CD14-positive monocyte (primary cell): ENCODE data around the gene HAPLN2. TPM values are rescaled to one million over a fixed set of nuclear protein-coding genes. Genes with fewer than 3 reads are reported as not detected.

ENCODE experiments used
- DNase-seq, 3 donors: peaks; one replicate each; pipeline ENCODE4 v3.0.0-alpha.2; 2011 to 2022
- H2AFZ ChIP-seq: 2 replicates; pipeline ENCODE4 v1.6.0; 2012; ENCODE audit warnings: mild to moderate bottlenecking, low read depth, low read length, inconsistent platforms; ENCODE audit not compliant: insufficient read depth, poor library complexity, severe bottlenecking
- H3K27ac ChIP-seq, 2 donors: 1 replicate in 1 of 2; 2 replicates in 1 of 2; pipeline ENCODE4 v1.5.1; 2012 to 2013; ENCODE audit warnings: low read length in 2 of 2, control low read depth in 1 of 2, inconsistent platforms in 1 of 2, low read depth in 1 of 2, mild to moderate bottlenecking in 1 of 2
- H3K27me3 ChIP-seq, 2 donors: one replicate each; pipeline versions ENCODE4 v1.6.0 to v1.6.1; 2011 to 2013; ENCODE audit warnings: low read length in 2 of 2; ENCODE audit not compliant: control insufficient read depth in 2 of 2, insufficient read depth in 2 of 2
- H3K36me3 ChIP-seq, 2 donors: replicated peaks in 1 of 2; 1 replicate in 1 of 2; 2 replicates in 1 of 2; pipeline versions ENCODE4 v1.5.1 to v1.6.1; 2012 to 2013; ENCODE audit warnings: low read length in 2 of 2, control low read depth in 1 of 2, inconsistent platforms in 1 of 2, mild to moderate bottlenecking in 1 of 2; ENCODE audit not compliant: insufficient read depth in 2 of 2, control insufficient read depth in 1 of 2
- H3K4me1 ChIP-seq, 2 donors: 1 replicate in 1 of 2; 2 replicates in 1 of 2; pipeline versions ENCODE4 v1.5.1 to v1.6.1; 2012 to 2013; ENCODE audit warnings: low read length in 2 of 2, control low read depth in 1 of 2, inconsistent platforms in 1 of 2, mild to moderate bottlenecking in 1 of 2, moderate library complexity in 1 of 2; ENCODE audit not compliant: insufficient read depth in 2 of 2, control insufficient read depth in 1 of 2
- H3K4me2 ChIP-seq: replicated peaks from 2 replicates; pipeline ENCODE3; 2012; ENCODE audit warnings: low read length, moderate library complexity, mild to moderate bottlenecking; ENCODE audit not compliant: poor library complexity, severe bottlenecking; ENCODE audit errors: extremely low read depth
- H3K4me3 ChIP-seq, 3 experiments: fragments of 200-600 bp in 1 of 3; sonication (generic) in 1 of 3; replicated peaks in 1 of 3; 1 replicate in 2 of 3; 2 replicates in 1 of 3; pipeline ENCODE4 v1.5.1; 2011 to 2013; ENCODE audit warnings: low read length in 3 of 3, mild to moderate bottlenecking in 3 of 3, control low read depth in 2 of 3, low read depth in 2 of 3, inconsistent platforms in 1 of 3, moderate library complexity in 1 of 3
- H3K79me2 ChIP-seq: 2 replicates; pipeline ENCODE4 v1.6.0; 2012; ENCODE audit warnings: mild to moderate bottlenecking, control low read depth, inconsistent platforms, low read length, moderate library complexity; ENCODE audit not compliant: insufficient read depth
- H3K9ac ChIP-seq: 2 replicates; pipeline ENCODE4 v1.6.0; 2017; ENCODE audit warnings: low read length, mild to moderate bottlenecking; ENCODE audit not compliant: insufficient read depth, poor library complexity, severe bottlenecking
- H3K9me3 ChIP-seq, 2 donors: replicated peaks in 1 of 2; 1 replicate in 1 of 2; 2 replicates in 1 of 2; pipeline versions ENCODE4 v1.5.1 to v1.6.1; 2012 to 2013; ENCODE audit warnings: low read length in 2 of 2, control low read depth in 1 of 2; ENCODE audit not compliant: control insufficient read depth in 1 of 2, insufficient read depth in 1 of 2
- H4K20me1 ChIP-seq: 2 replicates; pipeline ENCODE4 v1.6.0; 2012; ENCODE audit warnings: mild to moderate bottlenecking, low read length, control low read depth, moderate library complexity; ENCODE audit not compliant: insufficient read depth
- H3K27ac Mint-ChIP-seq, 7 donors: one replicate each; pipeline ENCODE4 v1.8.0; 2020; ENCODE audit warnings: mild to moderate bottlenecking in 7 of 7, mixed read lengths in 7 of 7, moderate library complexity in 6 of 7, inconsistent platforms in 2 of 7
- H3K27me3 Mint-ChIP-seq, 3 donors: one replicate each; pipeline ENCODE4 v1.8.0; 2021 to 2022; ENCODE audit warnings: low read depth in 3 of 3, mild to moderate bottlenecking in 3 of 3, mixed read lengths in 3 of 3, moderate library complexity in 3 of 3, inconsistent platforms in 1 of 3
- H3K36me3 Mint-ChIP-seq, 2 donors: one replicate each; pipeline ENCODE4 v1.8.0; 2020; ENCODE audit warnings: mixed read lengths in 2 of 2, inconsistent platforms in 1 of 2, mild to moderate bottlenecking in 1 of 2
- H3K4me1 Mint-ChIP-seq: one replicate; pipeline ENCODE4 v1.8.0; 2020; ENCODE audit warnings: mild to moderate bottlenecking, mixed read lengths
- H3K4me3 Mint-ChIP-seq, 2 donors: one replicate each; pipeline ENCODE4 v1.8.0; 2020; ENCODE audit warnings: mild to moderate bottlenecking in 2 of 2, mixed read lengths in 2 of 2, moderate library complexity in 1 of 2
- H3K9me3 Mint-ChIP-seq, 7 donors: one replicate each; pipeline ENCODE4 v1.8.0; 2020 to 2022; ENCODE audit warnings: mixed read lengths in 7 of 7, mild to moderate bottlenecking in 6 of 7, moderate library complexity in 6 of 7, inconsistent platforms in 2 of 7
- WGBS: methylation state at CpG from one replicate; pipeline ENCODE4 v1.1.5; 2013; ENCODE audit warnings: missing lambda C conversion rate; ENCODE audit not compliant: insufficient coverage; 5-methylcytosine and 5-hydroxymethylcytosine counted together
- intact Hi-C, 2 donors: fragments of 100-400 bp; cut with micrococcal nuclease; formaldehyde crosslinking; loops; one replicate each; pipeline versions ENCODE4 v1.15.0 to v1.15.1; 2023
- polyA plus RNA-seq, 3 donors: library from polyadenylated mRNA; depleted of rRNA in 1 of 3; unstranded in 2 of 3; stranded (reverse) in 1 of 3; fragments of 300-500 nt in 2 of 3; fragments of >200 nt in 1 of 3; fragmentation: Illumina TruSeq in 2 of 3; gene quantifications; 1 replicate in 2 of 3; 2 replicates in 1 of 3; pipeline ENCODE4 v1.2.3, GENCODE V29; 2012 to 2021
- TF ChIP-seq, protein P1 (sequence below): fragments of 200-600 bp; IDR thresholded peaks from one replicate; pipeline ENCODE4 v1.8.0; 2022; ENCODE audit warnings: antibody characterized with exemption, mild to moderate bottlenecking

The HAPLN2 gene
- polyA plus RNA-seq, 3 donors = not detected

- Mint-ChIP-seq H3K27me3 (peaks cover 87 to 98% (median 91%) of the 10 kb centered on the region in 3 donors), H3K27ac (no peak overlapping the region), H3K4me1 (peaks cover 8% of the 10 kb centered on the region), H3K9me3 (peaks cover 0 to 12% (median 3%) of the 10 kb centered on the region in 7 donors), H3K36me3 (peaks cover 3 to 4% of the 10 kb centered on the region in 2 donors), H3K4me3 (peak overlapping the region in 1 of 2 donors; percentile 68)
- DNase-seq = no peak
- Histone ChIP-seq H3K4me1 (peaks cover 0 to 4% of the 10 kb centered on the region in 2 donors), H4K20me1 (no peaks in the 10 kb centered on the region), H3K9ac (no peak overlapping the region), H2AFZ (no peak overlapping the region), H3K4me2 (no peak overlapping the region), H3K79me2 (no peaks in the 10 kb centered on the region), H3K27ac (no peak overlapping the region), H3K9me3 (peaks cover 0 to 26% of the 10 kb centered on the region in 2 donors), H3K27me3 (peaks cover 44 to 99% of the 10 kb centered on the region in 2 donors), H3K36me3 (no peaks in the 10 kb centered on the region), H3K4me3 (no peak overlapping the region)
- intact Hi-C loops = no loop called here
- TF ChIP-seq, protein P1, sequence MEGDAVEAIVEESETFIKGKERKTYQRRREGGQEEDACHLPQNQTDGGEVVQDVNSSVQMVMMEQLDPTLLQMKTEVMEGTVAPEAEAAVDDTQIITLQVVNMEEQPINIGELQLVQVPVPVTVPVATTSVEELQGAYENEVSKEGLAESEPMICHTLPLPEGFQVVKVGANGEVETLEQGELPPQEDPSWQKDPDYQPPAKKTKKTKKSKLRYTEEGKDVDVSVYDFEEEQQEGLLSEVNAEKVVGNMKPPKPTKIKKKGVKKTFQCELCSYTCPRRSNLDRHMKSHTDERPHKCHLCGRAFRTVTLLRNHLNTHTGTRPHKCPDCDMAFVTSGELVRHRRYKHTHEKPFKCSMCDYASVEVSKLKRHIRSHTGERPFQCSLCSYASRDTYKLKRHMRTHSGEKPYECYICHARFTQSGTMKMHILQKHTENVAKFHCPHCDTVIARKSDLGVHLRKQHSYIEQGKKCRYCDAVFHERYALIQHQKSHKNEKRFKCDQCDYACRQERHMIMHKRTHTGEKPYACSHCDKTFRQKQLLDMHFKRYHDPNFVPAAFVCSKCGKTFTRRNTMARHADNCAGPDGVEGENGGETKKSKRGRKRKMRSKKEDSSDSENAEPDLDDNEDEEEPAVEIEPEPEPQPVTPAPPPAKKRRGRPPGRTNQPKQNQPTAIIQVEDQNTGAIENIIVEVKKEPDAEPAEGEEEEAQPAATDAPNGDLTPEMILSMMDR = no peak
- 81% methylated on average over 3 of the region's 3 CpGs for WGBS
Measured at GRCh38 chr1:156644146-156644545, 24.9 kb downstream of the HAPLN2 start.

DNA sequence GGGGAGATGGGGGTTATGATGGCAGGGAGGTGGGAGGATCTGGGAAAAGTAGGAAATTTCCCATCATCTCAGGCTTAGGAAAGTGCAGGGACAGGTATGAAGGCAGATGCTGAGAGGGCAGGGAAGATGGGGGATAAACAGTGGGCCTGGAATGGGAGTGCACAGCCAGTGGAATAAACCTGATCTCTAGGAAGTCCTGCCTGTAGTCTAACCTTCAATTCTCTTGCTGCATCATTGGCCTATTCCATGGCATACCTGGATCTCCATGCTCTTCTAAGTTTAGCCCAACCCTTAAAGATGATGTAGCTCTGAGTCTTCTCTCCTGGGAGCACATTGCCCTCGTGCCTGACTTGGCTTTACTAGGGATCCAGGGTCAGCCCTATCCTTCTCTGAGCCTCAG, 25.4 kb downstream of the HAPLN2 start:
- peaks cover 0 to 12% (median 3%) of the 10 kb centered on the region in 7 donors for H3K9me3 Mint-ChIP-seq
- H3K27ac Mint-ChIP-seq = peak overlapping the region in 1 of 7 donors; percentile 19
- Histone ChIP-seq H4K20me1 (no peaks in the 10 kb centered on the region), H2AFZ (no peak overlapping the region), H3K27me3 (peaks cover 40 to 96% of the 10 kb centered on the region in 2 donors), H3K4me2 (no peak overlapping the region), H3K79me2 (no peaks in the 10 kb centered on the region), H3K36me3 (no peaks in the 10 kb centered on the region), H3K4me1 (peaks cover 0 to 4% of the 10 kb centered on the region in 2 donors), H3K4me3 (no peak overlapping the region), H3K9ac (no peak overlapping the region), H3K9me3 (peaks cover 0 to 26% of the 10 kb centered on the region in 2 donors), H3K27ac (no peak overlapping the region)
- TF ChIP-seq, protein P1 = no peak
- peaks cover 3 to 4% of the 10 kb centered on the region in 2 donors for H3K36me3 Mint-ChIP-seq
- peaks cover 8% of the 10 kb centered on the region for H3K4me1 Mint-ChIP-seq
- WGBS = no CpG with 5 or more reads among the region's 1 CpG
- no peak for DNase-seq
- peak overlapping the region in 1 of 2 donors; percentile 68 for H3K4me3 Mint-ChIP-seq
- peaks cover 85 to 98% (median 90%) of the 10 kb centered on the region in 3 donors for H3K27me3 Mint-ChIP-seq
- intact Hi-C loops = no loop called here
